GM18505 (cell line): ENCODE data around the gene SHBG.

Experiments used
- ATAC-seq: cut with Tn5 transposase; IDR thresholded peaks from one replicate; pipeline ENCODE4 v1.9.1; 2021; ENCODE audit not compliant: unreplicated experiment
- POLR2A ChIP-seq: IDR thresholded peaks from 4 replicates; pipeline ENCODE4 v1.6.1; 2011; ENCODE audit warnings: borderline replicate concordance; ENCODE audit not compliant: insufficient read depth, insufficient read length; ENCODE audit errors: extremely low read depth

SHBG gene

GRCh38 chr17:7646457-7646856 is 16.5 kb downstream of the SHBG start:
- no peak for TF ChIP-seq POLR2A
- ATAC-seq: no peak

GRCh38 chr17:7647018-7647417 is 17.1 kb downstream of the SHBG start:
- TF ChIP-seq POLR2A: no peak
- no peak for ATAC-seq

GRCh38 chr17:7650509-7651096 is 20.7 kb downstream of the SHBG start, which contains the start of gene ATP1B2:
TSS of gene ATP1B2 (plus strand) at chr17:7650926. CDS start at chr17:7651519, 593 bp downstream.
- TF ChIP-seq POLR2A: no peak
- no peak for ATAC-seq

- no peak for TF ChIP-seq POLR2A
- no peak for ATAC-seq
Measured at GRCh38 chr17:7651097-7651664, 21.2 kb downstream of the SHBG start.

GRCh38 chr17:7651665-7652387 is 21.9 kb downstream of the SHBG start:
- ATAC-seq: no peak
- TF ChIP-seq POLR2A: no peak

GRCh38 chr17:7652388-7653356 is 22.7 kb downstream of the SHBG start:
- TF ChIP-seq POLR2A: no peak
- ATAC-seq: no peak

- no peak for TF ChIP-seq POLR2A
- ATAC-seq: no peak
Measured at GRCh38 chr17:7654832-7655540, 25.1 kb downstream of the SHBG start.

GRCh38 chr17:7655541-7655840 is 25.6 kb downstream of the SHBG start:
- TF ChIP-seq POLR2A: no peak
- ATAC-seq: no peak

GRCh38 chr17:7656958-7657609 is 27.1 kb downstream of the SHBG start:
- ATAC-seq: no peak
- TF ChIP-seq POLR2A: no peak

GRCh38 chr17:7667656-7668406 is 37.9 kb downstream of the SHBG start:
- no peak for ATAC-seq

GRCh38 chr17:7668482-7668881 is 38.5 kb downstream of the SHBG start:
- TF ChIP-seq POLR2A: no peak
- ATAC-seq: no peak

More at GRCh38 chr17:7667656-7668406, 37.9 kb downstream of the SHBG start:
- no peak for TF ChIP-seq POLR2A

GRCh38 chr17:7673239-7673638 is 43.3 kb downstream of the SHBG start:
- no peak for TF ChIP-seq POLR2A
- no peak for ATAC-seq

- TF ChIP-seq POLR2A: no peak
- ATAC-seq: no peak
Measured at GRCh38 chr17:7674934-7675333, 45.0 kb downstream of the SHBG start.
